IMR-90 (cell line): ENCODE data around the gene PDXK. TPM values are rescaled to one million over a fixed set of nuclear protein-coding genes. Genes with fewer than 3 reads are reported as not detected.

Source experiments
- ATAC-seq: fragments of 200-7000 bp; cut with Tn5 transposase; 2 replicates; pipeline ENCODE4 v1.9.1; 2020; ENCODE audit warnings: low read depth, mild to moderate bottlenecking, moderate library complexity
- BruUV-seq: library from RNA; stranded (reverse); fragments of 400-500 nt; replicated peaks from 2 replicates; lab custom pipeline; 2021; lab: Mats Ljungman, UMichigan
- CTCF ChIA-PET: fragments of 300-600 bp; formaldehyde crosslinking; extraction: SDS; loops from one replicate; lab custom pipeline; 2021; ENCODE audit warnings: antibody characterized with exemption; lab: Yijun Ruan, JAX
- POLR2A ChIA-PET: fragments of 300-600 bp; sonication (Branson Sonifier 250); formaldehyde crosslinking; loops from one replicate; lab custom pipeline; 2022; ENCODE audit warnings: antibody characterized with exemption; ENCODE audit not compliant: unreplicated experiment; lab: Charles Lee
- DNase-seq: peaks from one replicate; pipeline ENCODE4 v3.0.0; 2013
- H2AFZ ChIP-seq: replicated peaks from 2 replicates; pipeline ENCODE3; 2013; ENCODE audit warnings: low read length, mild to moderate bottlenecking; ENCODE audit not compliant: poor library complexity
- H2AK5ac ChIP-seq: 2 replicates; pipeline ENCODE4 v1.6.1; 2013; ENCODE audit warnings: low read depth, low read length, inconsistent platforms
- H2AK9ac ChIP-seq: replicated peaks from 2 replicates; pipeline ENCODE3; 2013; ENCODE audit warnings: mild to moderate bottlenecking, low read depth, low read length, moderate library complexity; ENCODE audit not compliant: poor library complexity
- H2BK120ac ChIP-seq: 2 replicates; pipeline ENCODE4 v1.6.1; 2013; ENCODE audit warnings: low read depth, low read length, inconsistent platforms
- H2BK15ac ChIP-seq: 3 replicates; pipeline ENCODE4 v1.6.1; 2013; ENCODE audit warnings: low read depth, low read length, inconsistent platforms
- H2BK20ac ChIP-seq: 2 replicates; pipeline ENCODE4 v1.6.1; 2013; ENCODE audit warnings: low read depth, mild to moderate bottlenecking, inconsistent platforms, low read length, moderate library complexity
- H2BK5ac ChIP-seq: 2 replicates; pipeline ENCODE4 v1.6.1; 2013; ENCODE audit warnings: mild to moderate bottlenecking, low read depth, low read length, inconsistent platforms; ENCODE audit not compliant: poor library complexity, severe bottlenecking
- H3K14ac ChIP-seq: replicated peaks from 2 replicates; pipeline ENCODE4 v1.6.1; 2013; ENCODE audit warnings: low read depth, low read length, inconsistent platforms
- H3K18ac ChIP-seq: 2 replicates; pipeline ENCODE4 v1.6.1; 2013; ENCODE audit warnings: low read depth, low read length, control low read depth
- H3K23ac ChIP-seq: 2 replicates; pipeline ENCODE4 v1.6.1; 2013; ENCODE audit warnings: low read depth, low read length, inconsistent platforms
- H3K27ac ChIP-seq: 2 replicates; pipeline ENCODE4 v1.5.1; 2013; ENCODE audit warnings: mild to moderate bottlenecking, control low read depth, low read length; ENCODE audit not compliant: insufficient read depth
- H3K27me3 ChIP-seq: 2 replicates; pipeline ENCODE4 v1.6.1; 2013; ENCODE audit warnings: low read length; ENCODE audit not compliant: control insufficient read depth, insufficient read depth
- H3K36me3 ChIP-seq: 2 replicates; pipeline ENCODE4 v1.6.1; 2013; ENCODE audit warnings: low read length, mixed read lengths; ENCODE audit not compliant: control insufficient read depth, insufficient read depth
- H3K4ac ChIP-seq: 2 replicates; pipeline ENCODE4 v1.6.1; 2013; ENCODE audit warnings: low read depth, low read length, inconsistent platforms
- H3K4me1 ChIP-seq: 2 replicates; pipeline ENCODE4 v1.6.1; 2013; ENCODE audit warnings: low read length, mixed read lengths; ENCODE audit not compliant: control insufficient read depth, insufficient read depth
- H3K4me2 ChIP-seq: 2 replicates; pipeline ENCODE4 v1.6.1; 2013; ENCODE audit warnings: low read depth, mild to moderate bottlenecking, control low read depth, low read length, moderate library complexity
- H3K4me3 ChIP-seq: 2 replicates; pipeline ENCODE4 v1.5.1; 2013; ENCODE audit warnings: low read depth, mild to moderate bottlenecking, control low read depth, low read length, moderate library complexity; ENCODE audit not compliant: insufficient read depth
- H3K56ac ChIP-seq: 2 replicates; pipeline ENCODE4 v1.6.1; 2013; ENCODE audit warnings: low read length, inconsistent platforms; ENCODE audit not compliant: insufficient read depth; ENCODE audit errors: extremely low read depth
- H3K79me1 ChIP-seq, 2 experiments: 2 replicates each; pipeline ENCODE4 v1.6.1; 2013; ENCODE audit warnings: low read length in 2 of 2, inconsistent platforms in 1 of 2, low read depth in 1 of 2
- H3K9ac ChIP-seq: 2 replicates; pipeline ENCODE4 v1.6.1; 2013; ENCODE audit warnings: low read depth, low read length, control low read depth
- H3K9me1 ChIP-seq: 2 replicates; pipeline ENCODE4 v1.6.1; 2013; ENCODE audit warnings: low read length, inconsistent platforms; ENCODE audit not compliant: insufficient read depth
- H3K9me3 ChIP-seq: 2 replicates; pipeline ENCODE4 v1.6.1; 2013; ENCODE audit warnings: low read length; ENCODE audit not compliant: control insufficient read depth, insufficient read depth
- H4K20me1 ChIP-seq: 2 replicates; pipeline ENCODE4 v1.6.1; 2013; ENCODE audit warnings: low read length, inconsistent platforms; ENCODE audit not compliant: insufficient read depth
- H4K5ac ChIP-seq: 2 replicates; pipeline ENCODE4 v1.6.1; 2013; ENCODE audit warnings: mild to moderate bottlenecking, low read depth, low read length, control low read depth
- H4K8ac ChIP-seq, 2 experiments: 2 replicates each; pipeline ENCODE4 v1.6.1; 2013; ENCODE audit warnings: low read depth in 2 of 2, low read length in 2 of 2, control low read depth in 1 of 2, inconsistent platforms in 1 of 2
- H4K91ac ChIP-seq: 2 replicates; pipeline ENCODE4 v1.6.1; 2013; ENCODE audit warnings: low read depth, low read length, inconsistent platforms; ENCODE audit not compliant: insufficient read depth
- CHD1 ChIP-seq: IDR thresholded peaks from 2 replicates; pipeline ENCODE4 v1.6.1; 2012; ENCODE audit warnings: low read depth, low read length, improper control_type of control experiment
- RAD21 ChIP-seq: IDR thresholded peaks from 2 replicates; pipeline ENCODE4 v1.6.1; 2012; ENCODE audit warnings: low read length, improper control_type of control experiment
- WGBS, 2 experiments: methylation state at CpG; one replicate each; pipeline versions ENCODE4 v1.1.5 to v1.1.7; 2013; ENCODE audit warnings: missing lambda C conversion rate in 2 of 2; ENCODE audit not compliant: insufficient read length in 1 of 2; ENCODE audit errors: extremely low coverage in 2 of 2; 5-methylcytosine and 5-hydroxymethylcytosine counted together
- dilution Hi-C: fragments of 300-500 bp; cut with HindIII; formaldehyde crosslinking; loops from one replicate; pipeline ENCODE4 v1.14.3; 2018; ENCODE audit warnings: low sequenced_read_pairs; ENCODE audit not compliant: unreplicated experiment
- in situ Hi-C: fragments of 300-500 bp; cut with MboI; formaldehyde crosslinking; loops from 3 replicates; pipeline ENCODE4 v1.14.3; 2019; ENCODE audit warnings: low sequenced_read_pairs, inconsistent platforms, mixed read lengths
- intact Hi-C: fragments of 100-400 bp; cut with micrococcal nuclease; formaldehyde crosslinking; loops from 2 replicates; pipeline ENCODE4 v1.10.0; 2022
- polyA plus RNA-seq, 3 experiments: library from polyadenylated mRNA; depleted of rRNA; stranded (reverse); fragments of >200 nt; gene quantifications; 2 replicates each; pipeline ENCODE4 v1.2.3, GENCODE V29; 2012; ENCODE audit warnings: low replicate concordance in 1 of 3
- total RNA-seq: library from RNA; depleted of rRNA; stranded (reverse); fragments of >200 nt; gene quantifications from 2 replicates; pipeline ENCODE4 v1.2.3, GENCODE V29; 2012

Gene PDXK
- total and polyA plus RNA-seq, 2 of the 4 experiments (the other 2 are of a cell fraction): 155 to 312 TPM

DNA sequence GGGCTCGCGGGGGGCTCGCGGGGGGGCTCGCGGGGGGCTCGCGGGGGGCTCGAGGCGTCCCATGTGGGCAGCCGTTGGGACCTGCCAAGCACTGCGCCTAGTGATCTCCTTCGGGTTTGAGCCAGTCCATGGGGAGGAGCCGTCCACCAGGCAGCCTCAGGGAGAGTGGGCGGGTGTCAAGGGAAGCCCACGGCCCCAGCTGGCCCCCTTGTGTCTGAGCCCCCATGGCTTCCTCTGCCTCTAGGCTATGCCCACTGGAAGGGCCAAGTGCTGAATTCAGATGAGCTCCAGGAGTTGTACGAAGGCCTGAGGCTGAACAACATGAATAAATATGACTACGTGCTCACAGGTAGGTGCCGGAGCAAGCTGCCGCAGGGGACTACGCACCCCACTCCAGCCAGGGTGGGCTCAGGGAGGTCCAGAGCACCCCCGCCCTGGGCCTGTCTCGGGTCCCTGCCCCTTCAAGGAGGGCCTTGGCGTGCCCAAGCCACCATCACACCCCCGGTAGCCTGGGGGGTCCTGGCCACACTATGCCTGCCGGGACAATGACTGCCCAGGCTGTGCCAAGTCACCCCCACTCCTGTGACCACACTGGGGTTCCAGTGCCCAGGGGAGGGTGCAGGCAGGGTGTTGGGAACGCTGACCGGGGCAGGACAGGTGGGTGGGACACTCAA is 22.6 kb downstream of the PDXK start:
- Histone ChIP-seq H3K36me3 (peaks cover 45% of the 10 kb centered on the region), H3K4ac (no peak overlapping the region), H2AFZ (peak overlapping the region; percentile 7), H2BK15ac (no peak overlapping the region), H3K4me2 (no peak overlapping the region), H3K9ac (no peak overlapping the region), H2BK5ac (no peak overlapping the region), H3K9me3 (no peaks in the 10 kb centered on the region), H3K79me1 (peaks cover 18 to 63% of the 10 kb centered on the region in 2 experiments), H3K27ac (no peak overlapping the region), H2BK120ac (no peak overlapping the region), H4K20me1 (peaks cover 41% of the 10 kb centered on the region), H3K9me1 (peaks cover 10% of the 10 kb centered on the region; the same call in 1 of the 2 replicates), H4K91ac (no peak overlapping the region), H2AK5ac (no peak overlapping the region), H4K8ac (no peak overlapping the region), H3K56ac (no peak overlapping the region), H3K14ac (no peak overlapping the region), H3K23ac (no peak overlapping the region), H3K18ac (no peak overlapping the region), H3K27me3 (no peaks in the 10 kb centered on the region), H4K5ac (no peak overlapping the region), H2BK20ac (no peak overlapping the region), H3K4me1 (no peaks in the 10 kb centered on the region), H3K4me3 (no peak overlapping the region), H2AK9ac (no peak overlapping the region)
- intact Hi-C loops: no loop called here
- DNase-seq: no peak
- in situ Hi-C loops: no loop called here
- POLR2A ChIA-PET: no interaction called here
- WGBS, 2 experiments: 100% methylated on average over 5 of the region's 28 CpGs; no CpG with 5 or more reads in 1 of the 2 experiments
- no TSS peak for BruUV-seq
- no peak for ATAC-seq
- CTCF ChIA-PET: no interaction called here
- dilution Hi-C loops: no loop called here
- no peak for TF ChIP-seq RAD21
- TF ChIP-seq CHD1: no peak
